ENCODE results near the gene PDK4.
A peak's percentile ranks its signal among the peaks of the same experiment; 100 is the strongest.

The PDK4 gene

DNA sequence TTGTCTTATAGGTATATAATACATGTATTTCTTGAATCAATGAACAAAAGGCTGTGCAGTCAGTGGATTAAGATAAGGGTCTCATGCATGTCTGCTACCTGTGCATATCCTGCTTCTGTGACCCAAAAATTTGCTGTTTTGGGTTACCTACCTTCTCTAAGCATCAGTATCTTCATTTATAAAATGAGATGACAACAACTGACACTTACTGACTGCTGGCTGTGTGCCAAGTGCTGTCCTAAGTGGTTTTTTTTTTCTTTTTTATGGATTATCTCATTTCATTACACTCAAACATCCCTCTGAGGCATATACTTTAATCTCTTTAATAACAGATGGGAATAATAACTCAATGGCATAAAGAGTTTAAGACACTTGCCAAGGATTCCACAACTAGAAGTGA lies 2.1 kb downstream of the PDK4 start:
- no peak overlapping the region for H3K27ac Mint-ChIP-seq
- DNase-seq (ENCODE audit: low spot score in 2 of 2) (no peak), ATAC-seq (ENCODE audit: low read depth) (no peak)
- no peaks in the 10 kb centered on the region for H3K9me3 Mint-ChIP-seq
- peaks cover 13% of the 10 kb centered on the region for H3K4me1 Mint-ChIP-seq
- H3K4me3 Mint-ChIP-seq: no peak overlapping the region
- peaks cover 2% of the 10 kb centered on the region for H3K36me3 Mint-ChIP-seq
- H3K27me3 Mint-ChIP-seq: no peaks in the 10 kb centered on the region

DNA sequence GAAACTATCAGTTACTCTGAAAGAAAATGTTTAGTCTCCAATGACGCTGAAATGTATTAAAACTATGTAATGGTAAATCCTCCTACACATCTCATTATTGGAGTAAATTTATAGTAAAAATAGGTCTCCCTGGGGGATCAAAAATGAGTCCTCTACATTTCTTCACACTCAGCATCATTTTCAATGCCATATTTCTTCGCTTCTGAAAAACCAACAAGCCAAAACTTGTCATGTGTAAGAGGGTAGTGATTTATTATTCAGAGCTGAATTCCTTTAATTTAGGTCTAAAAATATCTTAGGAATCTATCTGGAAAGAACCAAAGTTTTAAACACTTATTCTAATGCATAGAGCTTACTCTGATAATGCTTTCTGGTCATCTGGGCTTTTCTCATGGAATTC lies 3.0 kb downstream of the PDK4 start:
- no peak for DNase-seq (ENCODE audit: low spot score in 2 of 2)
- ATAC-seq (ENCODE audit: low read depth): no peak
- no peaks in the 10 kb centered on the region for H3K9me3 Mint-ChIP-seq
- H3K27me3 Mint-ChIP-seq: no peaks in the 10 kb centered on the region
- no peak overlapping the region for H3K27ac Mint-ChIP-seq
- no peak overlapping the region for H3K4me3 Mint-ChIP-seq
- H3K36me3 Mint-ChIP-seq: peaks cover 2% of the 10 kb centered on the region
- H3K4me1 Mint-ChIP-seq: peaks cover 16% of the 10 kb centered on the region

DNA sequence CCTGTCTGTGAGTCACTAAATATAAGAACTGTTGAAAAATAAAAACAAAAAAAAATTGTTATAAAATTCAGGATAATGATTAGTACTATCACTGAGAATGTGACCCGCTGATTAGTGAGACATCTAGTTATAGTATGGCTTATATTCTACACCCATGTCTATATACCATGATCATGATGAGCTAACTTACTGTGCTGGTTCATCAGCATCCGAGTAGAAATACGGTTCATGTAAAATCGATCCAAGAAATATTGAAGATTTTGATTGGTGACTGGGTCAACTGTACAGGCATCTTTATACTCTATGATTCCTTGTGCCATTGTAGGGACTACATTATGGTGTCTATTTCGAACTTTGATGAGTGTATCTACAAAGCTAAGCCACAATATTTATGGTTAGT lies 3.7 kb downstream of the PDK4 start:
- DNase-seq (ENCODE audit: low spot score in 2 of 2): no peak
- H3K27ac Mint-ChIP-seq: no peak overlapping the region
- H3K9me3 Mint-ChIP-seq: no peaks in the 10 kb centered on the region
- H3K4me1 Mint-ChIP-seq: peaks cover 16% of the 10 kb centered on the region
- H3K36me3 Mint-ChIP-seq: peaks cover 2% of the 10 kb centered on the region
- no peak overlapping the region for H3K4me3 Mint-ChIP-seq
- H3K27me3 Mint-ChIP-seq: no peaks in the 10 kb centered on the region
- ATAC-seq (ENCODE audit: low read depth): no peak

DNA sequence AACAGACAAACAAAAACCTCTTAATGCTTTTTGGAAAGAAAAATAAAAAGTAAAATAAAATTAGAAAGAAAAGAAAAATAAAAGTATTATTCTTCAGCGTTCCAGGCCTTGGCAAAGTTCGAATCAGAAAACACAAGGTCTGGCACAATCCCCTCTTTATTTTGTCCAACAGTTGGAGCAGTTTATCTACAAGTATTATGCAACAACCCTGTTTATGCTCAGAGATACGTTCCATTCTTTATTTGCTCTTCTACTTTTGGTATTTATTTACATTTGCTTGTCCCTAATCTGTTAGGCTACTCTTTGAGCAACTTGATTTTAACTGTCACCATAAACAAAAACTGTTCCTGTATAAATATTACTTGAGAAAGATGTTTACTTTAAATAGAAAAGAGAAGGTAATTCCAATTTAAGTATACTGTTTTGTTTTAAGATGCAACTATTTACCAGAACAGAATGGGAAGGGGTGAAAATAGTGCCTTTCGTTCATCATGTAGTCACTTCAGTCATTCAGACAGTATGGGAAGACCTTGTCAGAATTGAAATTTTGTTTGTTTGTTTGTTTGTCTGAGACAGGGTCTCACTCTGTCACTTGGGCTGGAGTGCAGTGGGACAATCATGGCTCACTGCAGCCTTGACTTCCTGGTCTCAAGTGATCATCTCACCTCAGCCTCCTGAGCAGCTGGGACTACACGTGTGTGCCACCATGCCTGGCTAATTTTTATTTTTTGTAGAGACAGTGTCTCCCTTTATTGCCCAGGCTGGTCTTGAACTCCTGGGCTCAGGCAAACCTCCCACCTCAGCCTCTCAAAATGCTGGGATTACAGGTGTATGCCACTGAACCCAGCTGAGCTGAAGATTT lies 5.7 kb downstream of the PDK4 start:
- peaks cover under 1% of the 10 kb centered on the region for H3K36me3 Mint-ChIP-seq
- no peaks in the 10 kb centered on the region for H3K9me3 Mint-ChIP-seq
- DNase-seq (ENCODE audit: low spot score in 2 of 2) (no peak), ATAC-seq (ENCODE audit: low read depth) (no peak)
- H3K4me3 Mint-ChIP-seq: no peak overlapping the region
- H3K27me3 Mint-ChIP-seq: no peaks in the 10 kb centered on the region
- no peak overlapping the region for H3K27ac Mint-ChIP-seq
- peaks cover 8% of the 10 kb centered on the region for H3K4me1 Mint-ChIP-seq

DNA sequence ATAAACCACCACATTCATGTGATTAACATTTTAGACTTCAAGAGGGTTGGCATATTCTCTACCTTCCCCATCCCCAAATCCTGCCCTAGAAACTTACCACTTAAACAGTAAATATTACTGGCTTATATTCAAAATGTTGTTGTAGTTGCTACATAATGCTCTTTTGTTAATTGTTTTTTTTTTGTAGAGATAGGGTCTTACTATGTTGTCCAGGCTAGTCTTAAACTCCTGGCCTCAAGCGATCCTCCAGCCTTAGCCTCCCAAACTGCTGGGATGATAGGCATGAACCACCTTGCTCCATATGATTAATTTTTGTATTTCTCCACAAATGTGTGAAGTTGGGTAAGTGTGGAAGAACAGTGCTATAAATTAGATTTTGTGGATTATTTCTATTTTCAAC lies 6.5 kb downstream of the PDK4 start:
- Mint-ChIP-seq H3K4me1 (peaks cover 6% of the 10 kb centered on the region), H3K9me3 (no peaks in the 10 kb centered on the region), H3K27me3 (no peaks in the 10 kb centered on the region), H3K36me3 (no peaks in the 10 kb centered on the region), H3K4me3 (no peak overlapping the region), H3K27ac (no peak overlapping the region)
- DNase-seq (ENCODE audit: low spot score in 2 of 2): no peak
- no peak for ATAC-seq (ENCODE audit: low read depth)

DNA sequence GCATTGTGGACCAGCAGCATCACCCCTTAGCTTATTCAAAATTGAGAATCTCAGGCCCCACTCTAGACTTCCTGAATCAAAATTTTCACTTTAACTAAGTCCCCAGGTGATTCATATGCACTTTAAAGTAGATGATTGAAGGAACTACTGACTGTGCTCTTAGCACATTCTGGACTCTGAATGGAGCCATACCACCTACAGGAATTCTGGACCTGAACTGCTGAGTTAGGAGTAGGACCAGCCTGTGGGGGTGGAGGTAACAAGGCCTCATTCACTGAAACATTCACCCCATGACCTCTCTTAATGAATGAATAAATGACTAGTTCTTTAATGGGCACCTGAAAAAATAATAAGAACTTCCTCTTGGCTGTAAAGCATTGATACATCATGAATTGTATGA lies 7.3 kb downstream of the PDK4 start:
- DNase-seq (ENCODE audit: low spot score in 2 of 2) (no peak), ATAC-seq (ENCODE audit: low read depth) (no peak)
- peak overlapping the region; percentile 12 for H3K27ac Mint-ChIP-seq
- peaks cover 2% of the 10 kb centered on the region for H3K36me3 Mint-ChIP-seq
- H3K4me3 Mint-ChIP-seq: no peak overlapping the region
- H3K9me3 Mint-ChIP-seq: no peaks in the 10 kb centered on the region
- no peaks in the 10 kb centered on the region for H3K27me3 Mint-ChIP-seq
- peaks cover 8% of the 10 kb centered on the region for H3K4me1 Mint-ChIP-seq

DNA sequence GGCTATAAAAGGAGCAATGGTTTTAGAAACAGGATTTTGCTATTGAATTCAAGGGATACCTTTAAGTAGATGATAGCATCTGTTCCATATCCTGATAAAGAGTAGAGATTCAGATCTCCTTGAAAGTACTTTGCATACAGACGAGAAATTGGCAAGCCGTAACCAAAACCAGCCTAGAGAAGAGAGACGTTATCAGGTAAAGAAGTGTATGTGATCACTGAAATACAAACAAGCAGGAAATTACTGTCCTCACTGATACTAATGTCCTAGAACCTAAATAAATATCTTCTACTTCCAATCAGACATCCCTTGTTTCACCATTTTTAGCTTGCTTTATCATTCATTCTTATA lies 9.4 kb downstream of the PDK4 start:
- no peak overlapping the region for H3K27ac Mint-ChIP-seq
- no peak for DNase-seq (ENCODE audit: low spot score in 2 of 2)

DNA sequence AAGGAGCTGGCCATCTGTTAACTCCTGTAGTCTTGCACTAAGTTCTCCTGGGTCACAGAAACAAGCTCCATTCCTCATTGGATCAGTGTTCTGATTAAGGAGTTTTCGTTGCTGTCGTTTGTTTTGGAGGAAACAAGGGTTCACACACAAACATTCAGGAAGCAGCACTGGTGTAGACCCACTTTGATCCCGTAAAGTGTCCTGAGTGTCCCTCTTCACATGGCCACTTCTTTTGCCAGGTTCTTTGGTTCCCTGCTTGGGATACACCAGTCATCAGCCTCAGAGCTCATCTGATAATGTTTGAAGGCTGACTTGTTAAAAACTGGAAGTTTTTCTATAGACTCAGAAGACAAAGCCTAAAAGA lies 10.9 kb downstream of the PDK4 start:
- ATAC-seq (ENCODE audit: low read depth) (no peak), DNase-seq (ENCODE audit: low spot score in 2 of 2) (no peak)
- H3K9me3 Mint-ChIP-seq: no peaks in the 10 kb centered on the region
- no peak overlapping the region for H3K4me3 Mint-ChIP-seq
- H3K36me3 Mint-ChIP-seq: peaks cover 2% of the 10 kb centered on the region
- H3K27me3 Mint-ChIP-seq: no peaks in the 10 kb centered on the region
- peaks cover 6% of the 10 kb centered on the region for H3K4me1 Mint-ChIP-seq
- no peak overlapping the region for H3K27ac Mint-ChIP-seq

More for the DNA sequence above, 9.4 kb downstream of the PDK4 start:
- H3K36me3 Mint-ChIP-seq: peaks cover 2% of the 10 kb centered on the region
- H3K4me3 Mint-ChIP-seq: no peak overlapping the region
- no peaks in the 10 kb centered on the region for H3K27me3 Mint-ChIP-seq
- no peaks in the 10 kb centered on the region for H3K9me3 Mint-ChIP-seq
- no peak for ATAC-seq (ENCODE audit: low read depth)
- peaks cover 8% of the 10 kb centered on the region for H3K4me1 Mint-ChIP-seq

DNA sequence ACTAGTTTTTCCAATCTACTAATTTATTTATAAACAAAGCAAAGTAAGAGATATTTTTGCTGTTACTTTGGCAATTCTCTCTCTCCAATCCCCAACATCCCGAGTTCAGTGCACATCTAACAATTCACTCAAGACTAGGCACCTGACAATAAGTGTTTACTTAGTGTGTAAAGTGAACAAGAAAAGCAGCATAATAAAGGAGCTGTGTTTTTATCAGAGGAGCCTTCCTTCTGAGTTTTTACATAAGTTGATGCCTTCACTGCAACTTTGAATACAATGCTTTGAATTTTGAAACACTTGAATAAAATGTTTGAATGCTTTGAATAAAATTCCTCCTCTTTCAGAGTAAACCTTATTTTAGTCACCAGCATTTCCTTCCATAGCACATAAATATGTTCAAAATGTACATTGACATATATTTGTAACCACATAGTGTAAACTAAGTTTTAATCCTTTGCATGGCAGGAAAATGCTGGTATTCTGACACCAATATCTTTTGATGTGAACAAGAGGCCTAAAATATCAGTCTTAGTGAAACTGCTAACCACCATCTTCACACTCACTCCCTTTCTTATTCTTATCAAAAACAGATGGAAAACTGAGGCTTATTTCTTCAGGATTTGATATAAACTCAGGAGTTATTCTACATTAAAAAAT lies 11.4 kb downstream of the PDK4 start:
- Mint-ChIP-seq H3K27me3 (no peaks in the 10 kb centered on the region), H3K4me3 (no peak overlapping the region), H3K9me3 (no peaks in the 10 kb centered on the region), H3K36me3 (peaks cover 2% of the 10 kb centered on the region), H3K4me1 (peaks cover 6% of the 10 kb centered on the region), H3K27ac (no peak overlapping the region)
- ATAC-seq (ENCODE audit: low read depth) (no peak), DNase-seq (ENCODE audit: low spot score in 2 of 2) (no peak)

DNA sequence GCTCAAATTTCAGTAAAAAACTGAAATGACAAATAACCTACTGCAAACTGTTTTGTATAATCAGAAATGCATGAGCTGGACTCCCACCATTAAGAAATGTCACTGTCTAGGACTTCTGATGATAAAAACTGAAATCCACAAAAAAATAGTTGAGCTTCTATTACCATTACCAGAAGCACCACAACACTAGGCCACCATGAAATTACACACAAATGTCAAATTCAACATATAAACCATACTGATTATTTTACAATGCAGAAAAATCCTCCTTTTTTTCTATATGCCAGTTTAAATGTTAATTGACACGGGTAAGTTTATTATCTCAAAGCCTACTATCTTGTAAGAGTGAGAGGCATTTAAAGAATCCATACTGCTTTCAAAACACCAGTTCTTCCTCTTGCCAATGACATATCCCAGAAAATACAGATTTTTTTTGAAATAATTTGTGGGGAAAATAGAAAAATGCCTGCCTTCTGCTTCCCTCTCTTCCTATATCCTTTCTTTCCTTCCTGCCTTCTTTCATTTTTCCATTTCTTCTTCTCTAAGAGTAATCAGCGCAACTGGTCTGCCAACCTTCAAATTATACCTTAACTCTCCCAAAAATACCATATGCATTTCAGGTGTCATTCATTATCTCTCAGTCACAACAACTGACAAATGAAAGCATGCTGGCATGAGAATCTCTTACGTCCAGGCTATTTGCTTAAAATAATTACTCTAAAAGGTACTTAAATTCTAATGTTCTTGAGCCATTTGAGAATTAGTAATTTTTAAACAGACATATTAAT lies 12.3 kb downstream of the PDK4 start:
- no peaks in the 10 kb centered on the region for H3K9me3 Mint-ChIP-seq
- peaks cover 2% of the 10 kb centered on the region for H3K36me3 Mint-ChIP-seq
- ATAC-seq (ENCODE audit: low read depth): no peak
- H3K4me3 Mint-ChIP-seq: no peak overlapping the region
- no peaks in the 10 kb centered on the region for H3K27me3 Mint-ChIP-seq
- no peak overlapping the region for H3K27ac Mint-ChIP-seq
- peaks cover 3% of the 10 kb centered on the region for H3K4me1 Mint-ChIP-seq
- no peak for DNase-seq (ENCODE audit: low spot score in 2 of 2)

DNA sequence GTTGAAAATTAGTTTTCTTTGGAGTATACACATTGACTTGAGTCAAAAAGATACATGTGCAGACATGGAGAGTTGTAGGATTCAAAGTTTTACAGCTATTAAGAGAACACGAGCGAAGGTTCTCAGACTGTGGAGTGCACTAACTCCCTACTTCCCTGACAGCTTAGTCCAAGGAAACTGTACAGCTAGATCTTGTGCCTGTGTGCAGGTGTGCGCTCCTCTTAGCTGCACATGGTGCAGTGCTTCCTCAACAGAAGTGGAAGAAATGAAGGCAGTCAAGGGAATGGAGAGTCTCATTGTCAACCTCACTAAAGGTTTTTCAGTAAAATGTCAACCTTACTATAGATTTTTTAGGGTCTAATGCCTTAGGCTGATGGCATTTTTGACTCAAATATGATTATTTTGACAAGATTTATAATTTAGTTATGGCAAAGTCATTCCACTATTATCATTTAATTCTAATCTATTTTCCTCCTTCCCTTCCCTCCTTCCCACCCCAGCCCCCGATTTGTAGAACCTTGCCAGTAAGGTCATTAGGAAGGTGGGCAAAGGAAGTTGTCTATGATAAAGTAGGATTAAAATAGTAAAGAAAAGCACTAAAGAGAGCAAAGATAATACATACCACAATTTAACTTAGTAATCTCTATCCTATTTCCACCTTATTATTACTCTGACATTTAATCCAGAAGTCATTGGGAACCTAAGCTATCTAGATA lies 13.6 kb downstream of the PDK4 start:
- H3K36me3 Mint-ChIP-seq: peaks cover 2% of the 10 kb centered on the region
- no peak overlapping the region for H3K27ac Mint-ChIP-seq
- no peak for ATAC-seq (ENCODE audit: low read depth)

DNA sequence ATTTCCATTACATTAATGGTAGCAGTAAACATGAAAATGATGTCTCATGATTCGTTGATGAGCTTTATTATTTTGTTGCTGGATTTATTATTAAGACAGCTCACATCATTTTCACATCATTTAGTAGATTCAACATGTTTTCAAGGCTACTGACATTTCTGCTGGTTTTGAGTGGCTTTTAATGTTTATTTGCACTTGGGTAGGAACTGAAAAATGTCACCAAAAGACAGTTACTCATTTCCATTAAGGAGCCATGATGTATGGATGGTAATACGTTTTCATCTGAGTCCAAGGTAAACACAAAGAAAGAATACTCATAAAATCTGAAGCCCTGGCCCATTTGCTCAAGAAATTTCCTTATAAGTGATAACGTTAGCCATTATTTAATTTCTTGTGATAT lies 14.8 kb downstream of the PDK4 start:
- Mint-ChIP-seq H3K27me3 (no peaks in the 10 kb centered on the region), H3K36me3 (peaks cover 2% of the 10 kb centered on the region), H3K4me3 (no peak overlapping the region), H3K4me1 (peaks cover 2% of the 10 kb centered on the region), H3K27ac (no peak overlapping the region), H3K9me3 (no peaks in the 10 kb centered on the region)
- ATAC-seq (ENCODE audit: low read depth) (no peak), DNase-seq (ENCODE audit: low spot score in 2 of 2) (no peak)

More for the DNA sequence above, 13.6 kb downstream of the PDK4 start:
- Mint-ChIP-seq H3K4me1 (peaks cover 2% of the 10 kb centered on the region), H3K9me3 (no peaks in the 10 kb centered on the region), H3K27me3 (no peaks in the 10 kb centered on the region), H3K4me3 (no peak overlapping the region)
- DNase-seq (ENCODE audit: low spot score in 2 of 2): no peak

DNA sequence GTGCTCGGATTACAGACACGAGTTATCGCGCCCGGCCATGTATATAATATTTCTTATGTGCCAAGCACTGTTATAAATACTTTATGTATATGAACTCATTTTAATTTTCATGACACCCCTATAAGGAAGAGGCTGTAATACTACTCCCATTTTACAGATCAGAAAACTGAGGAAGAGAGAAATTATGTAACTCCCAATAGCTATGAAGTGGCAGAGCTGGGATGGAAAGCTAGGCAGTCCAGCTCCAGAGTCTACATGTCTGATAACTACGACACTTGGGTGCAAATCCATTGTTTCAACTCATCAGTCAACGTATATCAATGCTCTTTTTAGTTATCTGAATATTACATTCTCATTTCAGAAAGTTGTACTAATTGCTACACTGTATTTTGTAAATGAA lies 17.0 kb downstream of the PDK4 start:
- DNase-seq (ENCODE audit: low spot score in 2 of 2) (no peak), ATAC-seq (ENCODE audit: low read depth) (no peak)
- H3K27ac Mint-ChIP-seq: no peak overlapping the region
- peaks cover 4% of the 10 kb centered on the region for H3K27me3 Mint-ChIP-seq
- peaks cover 2% of the 10 kb centered on the region for H3K4me1 Mint-ChIP-seq
- H3K4me3 Mint-ChIP-seq: no peak overlapping the region
- peaks cover 5% of the 10 kb centered on the region for H3K36me3 Mint-ChIP-seq
- H3K9me3 Mint-ChIP-seq: no peaks in the 10 kb centered on the region

Measured in memory B cell (primary cell).